GM18499 (cell line): ENCODE data around the gene PDIA6.
"Not testable (repeated sequence)": the region's sequence is repeated elsewhere in the genome, so short reads cannot be mapped to it uniquely, and the experiment has no call there.

Experiments
- ATAC-seq: cut with Tn5 transposase; IDR thresholded peaks from one replicate; pipeline ENCODE4 v1.9.1; 2021; ENCODE audit warnings: moderate number of reproducible peaks; ENCODE audit not compliant: insufficient read depth, unreplicated experiment

PDIA6 gene

GRCh38 chr2:10784719-10785118, 27.9 kb downstream of the PDIA6 start:
- ATAC-seq, result no peak

GRCh38 chr2:10783421-10783820, 29.2 kb downstream of the PDIA6 start:
- no peak for ATAC-seq

GRCh38 chr2:10781746-10782145, 30.8 kb downstream of the PDIA6 start:
- ATAC-seq, result no peak

GRCh38 chr2:10780821-10781220, 31.8 kb downstream of the PDIA6 start:
- not testable (repeated sequence) for ATAC-seq

- no peak for ATAC-seq
These were observed 32.1 kb downstream of the PDIA6 start for GRCh38 chr2:10780491-10780820.

- ATAC-seq, result no peak
These were observed 32.7 kb downstream of the PDIA6 start for GRCh38 chr2:10779776-10780490.

GRCh38 chr2:10778724-10779115, 33.9 kb downstream of the PDIA6 start:
- ATAC-seq, result no peak

GRCh38 chr2:10777842-10778723, 34.5 kb downstream of the PDIA6 start:
- ATAC-seq, result no peak

GRCh38 chr2:10777111-10777841, 35.3 kb downstream of the PDIA6 start:
- no peak for ATAC-seq

GRCh38 chr2:10776231-10776977, 36.2 kb downstream of the PDIA6 start:
- ATAC-seq, result no peak

GRCh38 chr2:10775831-10776230, 36.8 kb downstream of the PDIA6 start:
- ATAC-seq, result no peak

- no peak for ATAC-seq
These were observed 37.4 kb downstream of the PDIA6 start for GRCh38 chr2:10775021-10775780.

GRCh38 chr2:10774394-10774793, 38.2 kb downstream of the PDIA6 start:
- ATAC-seq, result no peak

GRCh38 chr2:10773821-10774341, 38.7 kb downstream of the PDIA6 start:
- no peak for ATAC-seq

- ATAC-seq, result no peak
These were observed 39.7 kb downstream of the PDIA6 start for GRCh38 chr2:10772868-10773215.

- no peak for ATAC-seq
These were observed 40.3 kb downstream of the PDIA6 start for GRCh38 chr2:10772201-10772867.

GRCh38 chr2:10771786-10772185, 40.8 kb downstream of the PDIA6 start:
- ATAC-seq, result no peak

- ATAC-seq, result no peak
These were observed 41.4 kb downstream of the PDIA6 start for GRCh38 chr2:10770956-10771750.
